ENCODE data around the gene DKC1.

DKC1 gene

DNA sequence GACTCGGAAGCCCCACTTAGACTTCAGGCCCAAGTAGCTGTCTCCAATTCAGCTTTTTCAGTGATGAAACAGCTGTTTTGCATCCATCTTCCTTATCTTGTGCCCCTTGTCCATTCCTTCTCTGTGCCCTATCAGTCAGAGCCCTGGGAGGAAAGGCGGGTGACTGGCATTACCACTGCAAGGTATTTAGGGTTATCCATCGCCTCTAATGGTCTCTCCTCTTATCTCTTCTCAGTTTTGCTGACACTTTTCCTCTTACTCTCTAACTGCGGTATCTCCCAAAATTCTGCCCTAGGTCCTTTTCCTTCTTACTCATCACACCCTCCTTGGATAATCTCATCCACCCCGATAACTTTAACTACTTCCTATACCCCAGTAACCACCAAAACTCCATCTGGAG is 25.5 kb upstream of the DKC1 start:
- DNase-seq (ENCODE audit: low spot score) = peak; percentile 35

GRCh38 chrX:154738011-154738738 is 24.5 kb upstream of the DKC1 start:
- no peak for DNase-seq (ENCODE audit: low spot score)

DNA sequence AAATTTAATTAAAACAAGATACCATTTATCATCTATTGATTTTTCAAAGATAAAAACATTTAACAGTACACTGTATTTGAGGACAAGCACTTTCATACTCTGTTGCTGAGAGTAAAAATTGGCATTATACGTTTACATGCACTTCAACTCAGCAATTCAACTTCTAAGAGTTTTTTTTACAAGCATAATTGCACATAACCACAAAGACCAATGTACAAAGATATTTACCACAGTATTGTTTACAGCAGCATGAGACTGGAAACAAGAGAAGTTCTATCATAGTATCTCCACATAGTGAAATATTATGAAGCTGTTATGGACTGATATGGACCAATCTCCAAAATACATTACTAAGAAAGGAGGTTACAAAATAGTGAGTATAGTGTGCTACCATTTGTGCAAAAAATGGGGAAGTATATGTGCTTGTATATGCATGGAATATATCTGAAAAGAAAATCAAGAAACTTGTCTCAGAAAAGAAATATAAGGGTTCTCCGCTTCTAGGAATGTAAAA is 22.7 kb upstream of the DKC1 start:
- DNase-seq (ENCODE audit: low spot score) = no peak

GRCh38 chrX:154742613-154743012 is 20.1 kb upstream of the DKC1 start:
- no peak for DNase-seq (ENCODE audit: low spot score)

DNA sequence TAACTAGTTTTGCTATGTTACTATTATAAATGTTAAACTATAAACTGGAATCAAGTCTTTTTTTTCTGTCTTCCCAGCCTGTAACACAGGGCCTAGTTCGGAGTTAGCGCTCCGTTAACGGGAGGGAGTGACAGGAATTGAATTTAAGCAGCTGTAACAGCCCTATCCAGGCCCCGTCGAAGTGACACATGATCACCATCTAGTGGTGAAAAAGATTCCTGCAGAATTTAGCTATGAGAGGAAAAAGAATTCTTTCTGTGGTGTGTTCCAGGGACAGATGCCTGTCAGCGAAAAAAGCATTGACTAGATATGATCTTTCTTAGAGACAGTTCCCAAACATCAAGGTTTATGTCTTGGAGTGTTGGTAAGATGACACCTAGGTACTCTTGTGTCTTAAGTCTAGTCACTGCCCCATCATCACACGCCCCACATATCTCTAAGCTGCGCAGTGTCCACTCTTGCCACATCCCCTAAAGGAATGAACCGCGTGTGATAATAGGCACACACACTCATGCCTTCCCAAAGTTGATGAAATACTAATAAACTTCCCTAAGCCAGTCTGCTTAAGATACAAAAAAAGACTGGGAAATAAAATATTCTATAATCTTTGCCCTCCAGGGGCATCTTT is 13.8 kb upstream of the DKC1 start:
- DNase-seq (ENCODE audit: low spot score) = peak; percentile 83

GRCh38 chrX:154749856-154750255 is 12.8 kb upstream of the DKC1 start:
- DNase-seq (ENCODE audit: low spot score) = peak; percentile 27

GRCh38 chrX:154750301-154751202 is 12.1 kb upstream of the DKC1 start, which contains the start of gene GAB3:
TSS of gene GAB3 (minus strand) at chrX:154751077. CDS start at chrX:154751025, 52 bp downstream.
- DNase-seq (ENCODE audit: low spot score) = peak; percentile 48

DNA sequence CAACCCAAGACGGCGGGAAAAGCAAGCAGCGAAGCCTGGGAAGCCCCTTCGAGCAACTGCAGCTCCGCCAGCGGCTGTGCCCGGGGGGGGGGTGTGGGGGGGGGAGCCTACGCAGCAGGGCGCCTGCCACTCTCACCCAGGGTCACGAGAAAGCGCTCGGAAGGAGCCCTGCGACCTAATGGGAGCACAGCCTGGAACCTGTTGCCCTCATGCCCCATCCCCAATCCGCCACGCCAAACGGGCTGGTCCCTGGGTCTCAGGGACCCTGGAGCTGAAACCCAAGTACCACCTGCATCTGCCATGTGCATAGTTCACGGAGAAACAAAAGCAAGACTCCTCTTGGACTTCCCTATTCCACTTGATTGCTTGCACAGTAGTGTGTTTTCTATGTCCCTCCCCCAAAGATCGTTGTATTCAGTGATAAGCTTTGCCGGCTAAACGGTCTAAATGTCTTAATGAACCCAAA is 11.4 kb upstream of the DKC1 start:
- DNase-seq (ENCODE audit: low spot score) = no peak

DNA sequence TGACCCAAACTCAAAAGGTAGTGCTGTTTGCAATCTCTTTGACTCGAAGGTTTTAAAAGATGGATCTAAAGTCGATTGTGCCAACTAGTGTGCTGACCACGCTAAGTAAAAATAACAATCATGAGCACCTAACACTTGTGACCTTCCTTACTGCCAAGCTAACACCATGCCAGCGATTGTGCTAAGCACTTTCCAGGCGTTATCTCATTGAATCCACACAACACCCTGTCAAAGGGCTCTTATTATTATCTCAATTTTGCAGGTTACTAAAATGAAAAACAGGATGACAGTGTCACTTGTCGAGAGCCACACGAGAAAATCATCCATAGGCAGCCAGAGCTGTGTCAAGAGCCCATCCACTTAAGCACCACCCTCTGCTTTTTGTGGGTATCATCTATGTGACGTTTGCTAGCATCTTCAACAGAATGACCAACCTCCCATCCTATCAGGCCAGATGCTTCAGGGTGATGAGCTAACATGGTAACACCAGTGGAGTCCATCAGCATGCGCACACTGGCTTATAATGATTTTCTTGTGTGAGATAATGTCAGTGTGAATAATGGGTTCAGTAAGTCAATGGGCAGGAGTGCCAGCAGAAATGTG is 10.9 kb upstream of the DKC1 start:
- peak; percentile 83 for DNase-seq (ENCODE audit: low spot score)

- DNase-seq (ENCODE audit: low spot score) = no peak
These were observed 4.0 kb upstream of the DKC1 start for GRCh38 chrX:154758696-154759095.

DNA sequence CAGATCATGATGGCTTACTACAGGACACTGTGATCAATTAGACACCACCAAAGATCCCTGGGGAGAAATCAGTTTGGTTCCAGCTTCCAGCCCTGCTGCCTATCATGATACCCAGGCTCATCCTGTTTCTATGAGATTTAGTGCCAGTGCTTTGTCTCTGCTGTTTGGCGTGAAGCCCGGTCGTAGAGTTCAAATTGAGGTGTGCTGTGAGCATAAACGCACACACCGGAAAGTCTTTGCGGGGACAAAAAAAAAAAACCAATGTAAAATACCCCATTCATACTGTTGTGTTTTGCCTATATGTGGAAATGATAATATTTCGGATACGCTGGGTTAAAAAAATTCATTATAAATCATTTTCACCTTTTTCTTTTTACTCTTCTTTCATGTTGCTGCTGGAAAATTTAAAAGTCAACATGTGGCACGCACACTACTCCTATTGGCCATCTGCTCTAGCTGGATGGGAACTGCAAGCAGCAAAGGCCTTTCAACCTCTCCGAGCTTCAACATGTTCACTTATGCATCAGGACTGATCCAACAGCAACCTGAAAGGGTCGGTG is 607 bp upstream of the DKC1 start:
- DNase-seq (ENCODE audit: low spot score) = peak; percentile 46

GRCh38 chrX:154774622-154775021 is 12.0 kb downstream of the DKC1 start:
- DNase-seq (ENCODE audit: low spot score) = no peak

- DNase-seq (ENCODE audit: low spot score) = peak; percentile 80
These were observed 13.0 kb downstream of the DKC1 start for GRCh38 chrX:154775419-154776349.

GRCh38 chrX:154776753-154777152 is 14.1 kb downstream of the DKC1 start:
- no peak for DNase-seq (ENCODE audit: low spot score)

DNA sequence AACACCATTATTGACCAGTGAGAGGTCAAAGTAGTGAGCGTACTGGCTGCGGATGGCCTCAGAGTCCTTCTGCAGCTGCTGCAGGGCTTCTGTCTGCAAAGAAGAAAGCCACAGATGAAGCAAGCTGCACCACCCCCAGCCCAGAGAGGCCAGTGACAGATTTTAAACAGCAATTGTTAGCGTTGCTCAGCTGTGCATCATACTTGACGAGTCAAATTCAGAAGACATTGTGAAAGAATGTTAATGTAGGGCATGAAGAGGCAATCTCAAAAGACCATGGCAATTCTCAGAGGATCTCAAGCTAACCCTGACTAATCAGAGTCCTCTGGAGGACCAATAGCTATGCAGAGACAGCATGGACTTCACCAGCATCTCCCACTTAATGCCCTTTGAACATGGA is 16.6 kb downstream of the DKC1 start:
- no peak for DNase-seq (ENCODE audit: low spot score)

DNA sequence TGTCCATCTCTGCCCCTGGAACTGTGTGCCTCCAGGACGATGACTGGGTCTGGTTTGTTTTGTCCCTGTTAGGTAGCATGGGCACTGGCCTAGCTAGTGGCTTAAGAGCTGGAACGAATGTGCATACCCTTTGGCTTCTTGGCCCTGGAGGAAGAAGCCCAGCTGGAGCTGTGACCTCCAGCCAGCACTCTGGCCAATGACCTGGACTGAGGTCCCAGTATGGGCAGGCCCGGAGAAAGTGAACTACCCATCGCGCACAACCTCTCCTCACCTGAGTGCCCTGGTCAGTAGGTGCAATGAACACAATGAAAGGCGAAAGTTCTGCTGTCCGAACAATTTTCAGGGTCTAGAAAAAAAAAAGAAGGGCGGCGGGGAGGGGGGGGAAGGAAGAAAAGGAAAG is 18.3 kb downstream of the DKC1 start:
- DNase-seq (ENCODE audit: low spot score) = no peak

- DNase-seq (ENCODE audit: low spot score) = peak; percentile 37
These were observed 21.7 kb downstream of the DKC1 start for GRCh38 chrX:154784149-154784995.

- DNase-seq (ENCODE audit: low spot score) = no peak
These were observed 23.1 kb downstream of the DKC1 start for GRCh38 chrX:154785716-154786115.

GRCh38 chrX:154791467-154791866 is 28.8 kb downstream of the DKC1 start:
- DNase-seq (ENCODE audit: low spot score) = no peak

GRCh38 chrX:154791939-154792338 is 29.3 kb downstream of the DKC1 start:
- no peak for DNase-seq (ENCODE audit: low spot score)

Data from hematopoietic multipotent progenitor cell treated with erythropoietin and hydrocortisone succinate and interleukin-3 and kit ligand, for 15 days (in vitro differentiated cells).